NCI-H1092 (cell line): ENCODE measurements around the gene TEX50.
"Not testable (repeated sequence)": the region's sequence is repeated elsewhere in the genome, so short reads cannot be mapped to it uniquely, and the experiment has no call there.

Source experiments
- DNase-seq: peaks from one replicate; lab custom pipeline; 2025; lab: John Stamatoyannopoulos, UW

TEX50 gene, protein sequence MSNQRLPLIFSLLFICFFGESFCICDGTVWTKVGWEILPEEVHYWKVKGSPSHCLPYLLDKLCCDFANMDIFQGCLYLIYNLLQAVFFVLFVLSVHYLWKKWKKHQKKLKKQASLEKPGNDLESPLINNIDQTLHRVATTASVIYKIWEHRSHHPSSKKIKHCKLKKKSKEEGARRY

GRCh38 chr1:173635116-173635515 lies at the start of gene TEX50:
TSS of gene TEX50 (plus strand) at chr1:173635338. CDS start at chr1:173635522, 184 bp downstream.
- no peak for DNase-seq

- DNase-seq, result no peak
These were observed 44.6 kb upstream of the TEX50 start for GRCh38 chr1:173590557-173590956.

DNA sequence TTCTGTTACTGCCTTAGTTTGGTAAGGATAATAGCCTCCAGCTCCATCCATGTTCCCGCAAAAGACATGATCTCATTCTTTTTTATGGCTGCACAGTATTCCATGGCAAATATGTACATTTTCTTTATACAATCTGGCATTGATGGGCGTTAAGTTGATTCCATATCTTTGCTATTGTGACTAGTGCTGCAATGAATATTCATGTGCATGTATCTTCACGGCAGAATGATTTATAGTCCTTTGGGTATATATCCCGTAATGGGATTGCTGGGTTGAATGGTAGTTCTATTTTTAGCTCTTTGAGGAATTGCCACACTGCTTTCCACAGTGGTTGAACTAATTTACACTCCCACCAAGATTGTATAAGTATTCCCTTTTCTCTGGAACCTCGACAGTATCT lies 44.0 kb upstream of the TEX50 start:
- not testable (repeated sequence) for DNase-seq

DNA sequence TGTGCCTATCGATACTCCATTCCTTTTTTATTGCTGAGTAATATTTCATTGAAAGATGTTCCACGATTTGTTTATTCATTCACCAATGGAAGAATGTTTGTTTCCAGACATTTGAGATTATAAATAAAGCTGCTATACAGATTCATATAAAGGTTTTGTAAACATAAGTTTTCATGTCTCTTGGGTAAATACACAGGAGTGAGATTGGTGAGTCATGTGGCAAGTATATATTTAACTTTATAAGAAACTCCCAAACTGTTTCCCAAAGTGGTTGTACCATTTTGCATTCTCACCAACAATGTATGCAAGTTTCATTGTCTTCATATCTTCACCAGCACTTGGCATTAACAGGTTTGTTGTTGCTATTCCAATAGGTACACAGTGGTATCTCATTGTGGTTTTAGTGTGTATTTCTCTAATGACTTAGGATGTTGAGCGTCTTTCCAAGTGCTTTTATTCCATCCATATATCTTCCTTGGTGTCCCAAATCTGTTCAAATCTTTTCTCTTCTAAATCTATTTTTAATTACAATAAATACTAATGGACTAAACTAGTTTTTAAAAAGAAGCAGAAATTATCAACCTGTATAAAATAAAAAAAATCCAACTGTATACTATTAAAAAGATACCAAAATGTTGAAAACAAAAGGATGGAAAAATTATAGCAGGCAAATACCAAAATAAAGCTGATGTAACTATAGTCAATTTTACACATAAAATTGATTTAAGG lies 38.9 kb upstream of the TEX50 start:
- no peak for DNase-seq

- DNase-seq, result no peak
These were observed 33.5 kb upstream of the TEX50 start for GRCh38 chr1:173601588-173601987.

DNA sequence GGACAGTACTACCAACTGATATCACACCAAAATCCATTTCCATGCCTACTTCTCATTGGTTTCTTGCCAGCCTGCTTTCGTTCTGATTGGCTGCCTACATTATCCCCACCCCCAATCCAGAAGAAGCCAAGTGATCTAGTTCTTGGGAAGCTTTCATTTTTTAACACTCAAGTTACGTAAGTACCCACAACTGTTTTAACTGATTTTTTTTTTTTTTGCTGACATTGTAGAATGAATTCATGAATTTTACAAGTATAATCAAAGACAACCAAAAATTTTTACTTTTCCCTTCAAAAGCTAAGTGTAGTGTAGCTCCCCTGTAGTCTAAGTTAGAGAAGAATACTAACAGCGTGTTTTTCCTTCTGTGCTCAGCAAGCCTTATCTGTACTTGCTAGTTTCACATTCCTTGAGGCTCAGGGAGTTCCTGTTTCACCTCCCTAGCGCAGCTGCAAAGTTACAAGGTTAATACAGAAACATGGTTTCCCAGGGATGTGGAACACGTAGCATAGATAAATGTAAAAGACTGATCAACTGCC lies 32.0 kb upstream of the TEX50 start, which contains the start of gene SLC9C2:
TSS of gene SLC9C2 (minus strand) at position 17 of the 536 bp plus-strand sequence. CDS start 1,296 bp downstream, outside the sequence.
- no peak for DNase-seq

DNA sequence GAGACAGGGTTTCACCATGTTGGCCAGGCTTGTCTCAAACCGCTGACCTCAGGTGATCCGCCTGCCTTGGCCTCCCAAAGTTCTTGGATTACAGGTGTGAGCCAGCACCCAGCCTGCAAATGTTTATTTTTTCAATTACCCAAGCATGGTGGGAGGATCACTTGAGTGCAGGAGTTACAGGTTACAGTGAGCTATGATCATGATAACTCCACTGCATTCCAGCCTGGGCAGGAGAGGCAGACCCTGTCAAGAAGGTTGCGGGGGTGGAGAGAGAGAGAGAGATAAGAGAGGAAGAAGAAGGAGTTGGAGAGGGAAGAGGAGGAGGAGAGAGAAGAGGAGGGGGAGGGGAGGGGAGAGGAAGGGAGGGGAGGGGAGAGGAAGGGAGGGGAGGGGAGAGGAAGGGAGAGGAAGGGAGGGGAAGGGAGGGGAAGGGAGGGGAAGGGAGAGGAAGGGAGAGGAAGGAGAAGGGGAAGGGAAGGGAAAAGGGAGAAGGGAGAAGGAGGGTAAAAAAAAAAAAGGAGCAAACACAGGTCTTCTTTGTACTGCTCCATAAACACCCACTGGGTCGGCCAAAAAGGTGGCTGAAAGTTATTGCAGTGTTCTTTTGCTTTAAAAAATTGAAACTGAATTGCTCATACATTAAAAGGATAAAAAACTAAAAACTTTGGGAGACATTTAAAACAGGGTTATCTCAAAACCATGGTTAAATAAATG lies 26.5 kb upstream of the TEX50 start:
- no peak for DNase-seq

- DNase-seq, result not testable (repeated sequence)
These were observed 22.1 kb upstream of the TEX50 start for GRCh38 chr1:173613086-173613485.

DNA sequence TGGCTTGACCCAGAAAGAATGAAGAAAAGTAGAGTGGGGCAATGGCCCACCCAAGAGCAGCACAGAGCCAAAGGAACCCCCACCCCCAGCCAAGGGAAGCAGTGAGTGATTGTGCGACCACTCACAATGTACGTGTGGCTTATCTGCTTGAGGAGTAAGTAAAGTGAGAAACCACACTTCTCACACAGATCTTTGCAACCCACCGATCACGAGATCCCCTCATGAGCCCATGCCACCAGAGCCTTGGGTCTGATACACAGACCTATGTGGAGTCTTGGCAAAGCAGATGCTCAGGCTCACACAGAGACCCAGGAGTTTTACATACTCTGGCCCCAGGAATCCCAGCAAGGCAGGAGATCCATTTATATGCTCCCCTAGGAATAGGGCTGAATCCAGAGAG lies 18.3 kb upstream of the TEX50 start:
- DNase-seq, result no peak

DNA sequence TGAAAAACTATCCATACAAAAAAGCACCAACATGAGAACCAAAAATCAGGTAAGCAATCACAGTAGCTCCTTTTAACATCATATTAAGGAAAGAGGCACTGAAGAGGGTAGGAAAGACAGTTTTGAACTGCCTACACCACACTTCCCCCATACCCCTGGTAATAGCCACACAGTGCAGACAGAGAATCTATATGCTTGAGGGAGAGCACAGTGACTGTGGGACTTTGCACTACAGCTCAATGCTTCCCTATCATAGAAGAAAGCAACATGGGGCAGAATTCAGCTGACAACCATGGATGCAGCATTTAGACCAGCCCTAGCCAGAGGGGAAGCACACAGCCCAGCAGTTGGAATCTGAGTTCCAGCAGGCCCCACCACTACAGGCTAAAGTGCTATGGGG lies 7.9 kb upstream of the TEX50 start:
- DNase-seq, result no peak

DNA sequence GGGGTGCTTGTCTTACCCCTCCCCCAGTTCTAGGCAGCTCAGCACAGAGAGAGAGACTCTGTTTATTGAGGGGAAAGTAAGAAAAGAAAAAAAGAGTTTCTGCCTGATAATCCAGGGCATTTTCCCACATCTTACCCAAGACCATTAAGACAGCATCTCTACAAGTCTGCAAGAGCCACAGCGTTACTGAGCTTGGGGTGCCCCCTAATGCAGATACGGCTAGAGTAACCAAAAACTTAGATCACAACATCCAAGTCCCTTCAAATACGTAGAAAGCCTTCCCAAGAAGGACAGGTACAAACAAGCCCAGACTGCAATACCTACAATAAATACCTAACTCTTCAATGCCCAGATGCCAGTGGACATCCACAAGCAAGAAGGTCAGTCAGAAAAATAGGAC lies 6.2 kb upstream of the TEX50 start:
- DNase-seq, result no peak

- not testable (repeated sequence) for DNase-seq
These were observed 2.3 kb downstream of the TEX50 start for GRCh38 chr1:173637236-173638042.

DNA sequence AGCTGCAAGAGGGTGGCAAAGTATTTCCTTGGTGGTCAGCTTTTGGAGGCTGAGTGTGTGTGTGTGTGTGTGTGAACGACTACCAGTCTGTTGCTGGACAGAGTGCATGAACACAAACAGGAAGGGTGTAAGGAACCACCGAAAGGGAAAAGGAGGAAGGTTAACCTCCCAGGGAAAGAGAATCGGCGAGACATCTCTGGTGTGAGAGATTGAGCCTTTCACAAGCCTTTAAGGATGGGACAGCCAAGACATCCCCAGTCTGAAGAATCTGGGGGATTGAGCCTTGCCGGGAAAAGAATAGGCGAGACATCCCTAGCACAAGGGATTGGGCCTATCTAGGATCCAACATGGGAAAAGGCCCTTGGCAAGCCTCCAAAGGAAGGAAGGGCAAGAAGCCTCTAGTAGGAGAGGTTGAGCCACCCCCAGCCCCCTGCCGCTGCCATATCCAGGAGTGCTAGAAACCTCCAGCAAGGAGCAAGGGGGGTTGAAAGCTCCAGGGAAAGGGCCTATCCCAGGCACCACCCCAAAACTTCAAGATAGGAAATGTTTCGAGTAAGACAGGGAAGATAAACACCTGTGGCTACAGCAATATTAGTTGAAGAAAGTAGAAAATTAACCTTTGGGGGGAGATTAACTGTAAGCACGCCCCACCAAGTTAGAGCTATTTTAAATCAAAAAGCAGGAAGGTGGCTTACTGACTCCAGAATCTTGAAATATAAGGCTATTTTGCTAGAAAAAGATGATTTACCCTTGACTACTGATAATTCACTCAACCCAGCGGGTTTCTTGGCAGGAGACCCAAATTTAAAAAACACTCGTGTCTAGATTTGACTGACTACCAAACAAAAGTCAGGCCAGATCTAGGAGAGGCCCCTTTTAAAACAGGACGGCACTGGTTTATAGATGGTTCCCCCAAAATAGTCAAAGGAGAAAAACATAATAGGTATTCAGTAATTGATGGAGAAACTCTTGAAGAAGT lies 3.2 kb downstream of the TEX50 start:
- no peak for DNase-seq

DNA sequence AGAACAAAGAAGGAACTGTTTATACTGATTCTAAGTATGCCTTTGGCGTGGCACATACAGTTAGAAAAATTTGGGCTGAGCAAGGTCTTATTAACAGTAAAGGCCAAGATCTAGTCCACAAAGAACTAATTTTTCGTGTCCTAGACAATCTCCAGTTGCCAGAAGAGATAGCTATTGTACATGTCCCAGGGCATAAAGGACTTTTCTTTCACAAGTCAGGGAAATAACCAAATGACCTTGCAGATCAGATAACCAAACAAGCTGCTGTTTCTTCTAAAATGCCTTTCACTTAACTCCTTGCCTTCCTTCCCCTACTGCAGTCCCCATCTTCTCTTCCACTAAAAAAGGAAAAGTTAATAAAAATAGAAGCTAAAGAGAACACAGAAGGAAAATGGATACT lies 4.0 kb downstream of the TEX50 start:
- no peak for DNase-seq

DNA sequence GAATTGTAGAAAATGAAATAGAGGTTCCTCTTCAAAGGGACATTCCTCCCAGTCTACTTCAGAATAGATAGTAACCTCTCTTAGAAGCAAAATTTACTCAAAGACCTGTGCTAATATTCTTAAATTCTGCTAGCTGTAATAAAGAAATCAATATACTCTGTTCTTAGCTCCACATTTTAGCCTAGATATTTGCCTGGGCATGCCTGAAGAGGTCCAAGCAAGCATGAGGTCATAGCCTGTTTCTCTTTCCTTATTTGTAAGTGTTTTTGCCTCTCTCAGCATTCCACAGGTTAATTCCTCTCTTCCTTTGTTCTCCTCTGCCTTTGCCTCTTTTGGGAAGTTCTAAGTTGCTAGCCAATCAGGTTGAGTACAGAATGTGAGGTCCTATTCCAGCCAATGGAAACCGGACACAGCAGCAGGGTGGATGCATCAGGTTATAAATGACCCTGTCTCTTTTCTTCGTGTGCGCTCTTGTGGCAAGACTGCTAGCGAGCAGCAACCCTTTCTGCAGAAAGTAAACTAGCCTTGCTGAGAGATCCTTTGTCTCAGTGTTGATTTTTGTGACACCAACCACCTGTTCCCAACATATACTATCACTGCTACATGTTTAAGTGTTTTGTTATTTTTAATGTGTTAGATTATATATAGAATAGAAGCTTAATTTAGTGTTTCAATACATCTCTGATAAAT lies 7.5 kb downstream of the TEX50 start:
- not testable (repeated sequence) for DNase-seq

DNA sequence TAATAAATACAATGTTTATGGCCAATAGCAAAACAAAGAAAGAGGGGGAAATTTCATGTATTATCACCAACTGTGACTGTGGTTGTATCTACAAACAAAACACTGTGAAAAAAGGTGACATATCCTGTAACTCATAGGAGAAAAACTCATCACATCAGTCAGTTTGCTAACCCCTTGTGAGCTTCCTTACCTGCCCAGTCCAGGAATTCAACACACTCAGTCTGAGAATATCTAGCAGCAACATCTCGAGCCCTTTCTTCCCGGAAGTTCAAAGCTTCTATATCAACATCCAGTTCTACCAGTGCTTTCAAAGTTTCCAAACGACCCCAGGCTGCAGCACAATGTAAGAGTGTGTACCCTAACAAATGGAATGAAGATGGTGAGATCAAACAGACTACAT lies 11.5 kb downstream of the TEX50 start:
- DNase-seq, result no peak

- no peak for DNase-seq
These were observed 13.9 kb downstream of the TEX50 start for GRCh38 chr1:173648880-173649605.

DNA sequence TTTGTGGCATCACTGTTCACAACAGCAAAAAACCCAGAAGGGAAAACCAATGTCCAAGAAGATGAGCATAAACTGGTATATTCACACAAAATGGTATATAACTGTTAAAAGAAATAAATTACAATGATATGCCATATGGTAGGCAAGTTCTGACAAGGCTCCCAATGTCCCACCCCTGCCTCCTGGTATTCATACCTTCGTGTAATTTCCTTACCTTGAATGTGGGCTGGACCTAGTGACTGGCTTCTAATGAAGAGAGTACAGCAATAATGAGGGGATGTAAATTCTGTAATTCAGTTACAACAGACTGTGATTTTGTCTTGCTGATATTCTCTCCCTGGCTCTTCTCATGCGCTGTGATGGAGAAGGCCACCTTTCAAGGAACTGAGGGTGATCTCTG lies 25.2 kb downstream of the TEX50 start:
- no peak for DNase-seq

DNA sequence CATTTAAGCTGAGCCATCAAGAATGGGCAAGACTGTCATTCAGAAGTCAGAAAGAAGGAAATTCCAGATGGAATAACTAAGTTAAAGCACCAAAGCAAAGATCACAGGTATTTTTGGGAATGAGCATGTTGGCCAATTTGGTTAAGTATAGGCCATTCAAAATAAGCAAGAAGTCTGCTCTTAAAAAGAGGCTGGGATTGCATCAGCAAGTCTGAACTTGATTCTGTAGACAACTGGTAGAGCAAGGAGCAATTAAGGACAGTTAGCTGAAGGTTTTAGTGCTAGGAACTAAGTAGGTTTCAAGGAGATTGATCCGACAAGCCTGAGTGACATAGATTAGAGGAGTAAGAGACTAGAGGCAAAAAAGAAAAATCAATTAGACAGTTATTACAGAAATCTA lies 26.1 kb downstream of the TEX50 start:
- DNase-seq, result no peak
